Breast epithelium (tissue), 4 donors: ENCODE measurements around the gene GABRB2. TPM values are rescaled to one million over a fixed set of nuclear protein-coding genes. Genes with fewer than 3 reads are reported as not detected.

Source experiments
- DNase-seq, 2 donors: peaks; one replicate each; pipeline ENCODE4 v3.0.0-alpha.2; 2019; ENCODE audit warnings: low spot score in 2 of 2
- H3K27ac ChIP-seq, 2 donors: fragments of 200-600 bp; sonication (generic) in 1 of 2; one replicate each; pipeline ENCODE4 v1.5.1; 2016 to 2019; ENCODE audit warnings: mild to moderate bottlenecking in 1 of 2
- H3K27me3 ChIP-seq, 2 donors: fragments of 200-600 bp; sonication (generic) in 1 of 2; one replicate each; pipeline versions ENCODE4 v1.5.1 to v1.6.0; 2017 to 2019; ENCODE audit warnings: control low read depth in 1 of 2, mild to moderate bottlenecking in 1 of 2
- H3K36me3 ChIP-seq: fragments of 200-600 bp; one replicate; pipeline ENCODE4 v1.5.1; 2019
- H3K4me1 ChIP-seq, 2 donors: fragments of 200-600 bp; sonication (generic); one replicate each; pipeline ENCODE4 v1.5.1; 2016 to 2019; ENCODE audit warnings: control low read depth in 1 of 2
- H3K4me3 ChIP-seq, 3 donors: fragments of 200-600 bp; sonication (generic); 1 replicate in 2 of 3; 2 replicates in 1 of 3; pipeline ENCODE4 v1.5.1; 2016 to 2019; ENCODE audit warnings: mild to moderate bottlenecking in 3 of 3, moderate library complexity in 2 of 3
- H3K9me3 ChIP-seq, 2 donors: fragments of 200-600 bp; sonication (generic) in 1 of 2; one replicate each; pipeline ENCODE4 v1.5.1; 2016 to 2019; ENCODE audit warnings: control low read depth in 1 of 2
- CTCF ChIP-seq, 3 donors: fragments of 450-650 bp; IDR thresholded peaks; one replicate each; pipeline ENCODE4 v1.5.1; 2016 to 2017; ENCODE audit warnings: antibody characterized with exemption in 3 of 3, mild to moderate bottlenecking in 3 of 3, moderate library complexity in 3 of 3
- POLR2A ChIP-seq: fragments of 450-650 bp; IDR thresholded peaks from one replicate; pipeline ENCODE4 v1.6.1; 2016; ENCODE audit warnings: antibody characterized with exemption, mild to moderate bottlenecking, moderate library complexity
- POLR2AphosphoS5 ChIP-seq, 3 donors: sonication (generic); formaldehyde crosslinking; IDR thresholded peaks; one replicate each; pipeline ENCODE4 v1.6.1; 2017; ENCODE audit warnings: antibody characterized with exemption in 3 of 3
- intact Hi-C: fragments of 100-400 bp; cut with DNase I; formaldehyde crosslinking; loops from one replicate; pipeline ENCODE4 v1.15.1; 2023; ENCODE audit warnings: low total_unique reads
- total RNA-seq, 3 donors: library from RNA; depleted of rRNA; stranded (reverse); fragments of >200 nt; gene quantifications; one replicate each; pipeline ENCODE4 v1.1.0, GENCODE V29; 2016

GABRB2 gene
- total RNA-seq, 3 donors from 2014 or later = 0.33 to 10.7 (median 2.5) TPM

- H3K4me1 ChIP-seq = no peaks in the 10 kb centered on the region
These were observed 64.6 kb downstream of the GABRB2 start for GRCh38 chr5:161481922-161482321.

GRCh38 chr5:161471211-161471950 is 75.1 kb downstream of the GABRB2 start:
- Histone ChIP-seq H3K27ac (no peak overlapping the region), H3K27me3 (no peaks in the 10 kb centered on the region), H3K9me3 (peaks cover 0 to 12% of the 10 kb centered on the region in 2 donors), H3K4me1 (no peaks in the 10 kb centered on the region), H3K4me3 (no peak overlapping the region), H3K36me3 (no peaks in the 10 kb centered on the region)
- TF ChIP-seq CTCF (IDR thresholded peaks at IDR 0.05) = no peak
- no peak for TF ChIP-seq POLR2A
- TF ChIP-seq POLR2AphosphoS5 (IDR thresholded peaks at IDR 0.05) = no peak
- intact Hi-C loops = no loop called here
- no peak for DNase-seq

More at GRCh38 chr5:161481922-161482321, 64.6 kb downstream of the GABRB2 start:
- Histone ChIP-seq H3K27ac (no peak overlapping the region), H3K36me3 (no peaks in the 10 kb centered on the region), H3K27me3 (no peaks in the 10 kb centered on the region), H3K9me3 (no peaks in the 10 kb centered on the region), H3K4me3 (no peak overlapping the region)
- no peak for TF ChIP-seq CTCF (IDR thresholded peaks at IDR 0.05)
- no peak for TF ChIP-seq POLR2A
- TF ChIP-seq POLR2AphosphoS5 (IDR thresholded peaks at IDR 0.05) = no peak
- intact Hi-C loops = no loop called here
- no peak for DNase-seq

GRCh38 chr5:161467703-161468102 is 78.8 kb downstream of the GABRB2 start:
- H3K36me3 ChIP-seq = no peaks in the 10 kb centered on the region
- H3K9me3 ChIP-seq = no peaks in the 10 kb centered on the region
- H3K27me3 ChIP-seq = no peaks in the 10 kb centered on the region
- intact Hi-C loops = no loop called here
- TF ChIP-seq CTCF (IDR thresholded peaks at IDR 0.05) = no peak
- DNase-seq = no peak
- no peak overlapping the region for H3K27ac ChIP-seq
- H3K4me1 ChIP-seq = no peaks in the 10 kb centered on the region
- no peak overlapping the region for H3K4me3 ChIP-seq

GRCh38 chr5:161460741-161461140 is 85.8 kb downstream of the GABRB2 start:
- no peak for DNase-seq
- H3K36me3 ChIP-seq = no peaks in the 10 kb centered on the region
- no peak overlapping the region for H3K4me3 ChIP-seq
- no peaks in the 10 kb centered on the region for H3K4me1 ChIP-seq
- no peak overlapping the region for H3K27ac ChIP-seq
- no peaks in the 10 kb centered on the region for H3K9me3 ChIP-seq
- intact Hi-C loops = no loop called here
- H3K27me3 ChIP-seq = no peaks in the 10 kb centered on the region
- TF ChIP-seq CTCF (IDR thresholded peaks at IDR 0.05) = no peak
- TF ChIP-seq POLR2A = no peak

- no peaks in the 10 kb centered on the region for H3K27me3 ChIP-seq
- TF ChIP-seq POLR2AphosphoS5 (IDR thresholded peaks at IDR 0.05) = no peak
- TF ChIP-seq CTCF (IDR thresholded peaks at IDR 0.05) = no peak
- DNase-seq = no peak
- no peaks in the 10 kb centered on the region for H3K9me3 ChIP-seq
- H3K27ac ChIP-seq = no peak overlapping the region
- H3K4me3 ChIP-seq = no peak overlapping the region
- no peaks in the 10 kb centered on the region for H3K4me1 ChIP-seq
- no peaks in the 10 kb centered on the region for H3K36me3 ChIP-seq
- intact Hi-C loops = no loop called here
These were observed 99.9 kb downstream of the GABRB2 start for GRCh38 chr5:161446655-161447054.
